ENCODE data around the gene RASA3. TPM values are rescaled to one million over a fixed set of nuclear protein-coding genes. Genes with fewer than 3 reads are reported as not detected.

RASA3 gene
- polyA plus RNA-seq, 1 donor from 2014 or later, result 8.5 TPM

DNA sequence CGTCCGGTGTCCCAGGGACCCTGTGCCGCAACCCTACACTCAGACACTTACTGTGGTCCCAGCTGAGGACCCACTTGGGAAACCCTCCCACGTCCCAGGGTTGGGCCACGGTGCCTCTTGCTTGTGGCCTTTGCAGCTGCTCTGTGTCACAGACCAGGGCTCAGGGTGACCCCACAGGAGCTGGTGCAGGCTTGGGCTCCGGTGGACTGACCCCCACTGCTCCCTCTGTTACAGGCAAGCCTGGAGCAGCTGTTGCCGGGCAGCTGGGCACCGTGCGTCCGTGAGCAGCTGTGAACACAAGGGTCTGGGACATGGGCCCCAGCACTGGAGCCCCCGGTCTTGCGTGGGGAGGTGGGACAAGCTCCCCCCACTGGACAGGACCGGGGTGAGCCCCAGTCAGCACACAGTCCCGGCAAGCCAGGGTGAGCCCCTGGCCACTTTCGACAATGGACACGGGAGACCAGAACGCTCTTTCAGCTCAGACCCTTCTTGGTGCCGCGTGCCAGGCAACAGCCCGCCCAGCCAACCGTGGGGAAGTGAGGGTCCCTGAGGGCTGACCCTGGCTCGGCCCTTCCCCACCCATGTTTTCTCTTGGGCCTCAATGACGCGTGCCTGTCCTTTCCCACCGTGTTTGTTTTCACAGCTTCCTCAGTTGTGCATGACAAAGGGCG lies 92.8 kb downstream of the RASA3 start:
- Histone ChIP-seq H3K4me2 (ENCODE audit: low read length) (no peak overlapping the region), H3F3A (ENCODE audit: insufficient read depth, low read length, poor library complexity, severe bottlenecking) (no peaks in the 10 kb centered on the region), H3K27ac (ENCODE audit: low read length) (no peak overlapping the region), H3K79me2 (replicated peaks; ENCODE audit: insufficient read depth, low read length) (no peaks in the 10 kb centered on the region), H3K9me2 (ENCODE audit: insufficient read depth, low read length) (no peaks in the 10 kb centered on the region), H3K27me3 (ENCODE audit: insufficient read depth, low read depth, low read length) (no peaks in the 10 kb centered on the region), H2AFZ (ENCODE audit: low read depth, low read length) (no peak overlapping the region), H3K9ac (ENCODE audit: low read length) (no peak overlapping the region), H3K36me3 (ENCODE audit: insufficient read depth, low read length) (no peaks in the 10 kb centered on the region), H3K4me3 (ENCODE audit: low read length) (no peak overlapping the region), H3K9me3 (ENCODE audit: low read length) (peaks cover 8% of the 10 kb centered on the region), H4K20me1 (ENCODE audit: insufficient read depth) (no peaks in the 10 kb centered on the region)
- no peak for TF ChIP-seq RAD21 (conservative IDR thresholded peaks at IDR 0.05)
- TF ChIP-seq EZH2 (IDR thresholded peaks at IDR 0.05; ENCODE audit: borderline replicate concordance, insufficient read depth, low read length, poor library complexity, severe bottlenecking), result no peak
- TF ChIP-seq EP300 (conservative IDR thresholded peaks at IDR 0.05; ENCODE audit: poor library complexity, severe bottlenecking), result no peak
- no peak for TF ChIP-seq SMC3 (conservative IDR thresholded peaks at IDR 0.05; ENCODE audit: poor library complexity)
- TF ChIP-seq POLR2AphosphoS5 (IDR thresholded peaks at IDR 0.05), result no peak
- no peak for TF ChIP-seq CTCF (IDR thresholded peaks at IDR 0.05; ENCODE audit: poor library complexity, severe bottlenecking)
- no peak for TF ChIP-seq MXI1 (conservative IDR thresholded peaks at IDR 0.05; ENCODE audit: poor library complexity, severe bottlenecking)
- no peak for TF ChIP-seq TAF1 (IDR thresholded peaks at IDR 0.05; ENCODE audit: low read depth)
- TF ChIP-seq, protein P1, sequence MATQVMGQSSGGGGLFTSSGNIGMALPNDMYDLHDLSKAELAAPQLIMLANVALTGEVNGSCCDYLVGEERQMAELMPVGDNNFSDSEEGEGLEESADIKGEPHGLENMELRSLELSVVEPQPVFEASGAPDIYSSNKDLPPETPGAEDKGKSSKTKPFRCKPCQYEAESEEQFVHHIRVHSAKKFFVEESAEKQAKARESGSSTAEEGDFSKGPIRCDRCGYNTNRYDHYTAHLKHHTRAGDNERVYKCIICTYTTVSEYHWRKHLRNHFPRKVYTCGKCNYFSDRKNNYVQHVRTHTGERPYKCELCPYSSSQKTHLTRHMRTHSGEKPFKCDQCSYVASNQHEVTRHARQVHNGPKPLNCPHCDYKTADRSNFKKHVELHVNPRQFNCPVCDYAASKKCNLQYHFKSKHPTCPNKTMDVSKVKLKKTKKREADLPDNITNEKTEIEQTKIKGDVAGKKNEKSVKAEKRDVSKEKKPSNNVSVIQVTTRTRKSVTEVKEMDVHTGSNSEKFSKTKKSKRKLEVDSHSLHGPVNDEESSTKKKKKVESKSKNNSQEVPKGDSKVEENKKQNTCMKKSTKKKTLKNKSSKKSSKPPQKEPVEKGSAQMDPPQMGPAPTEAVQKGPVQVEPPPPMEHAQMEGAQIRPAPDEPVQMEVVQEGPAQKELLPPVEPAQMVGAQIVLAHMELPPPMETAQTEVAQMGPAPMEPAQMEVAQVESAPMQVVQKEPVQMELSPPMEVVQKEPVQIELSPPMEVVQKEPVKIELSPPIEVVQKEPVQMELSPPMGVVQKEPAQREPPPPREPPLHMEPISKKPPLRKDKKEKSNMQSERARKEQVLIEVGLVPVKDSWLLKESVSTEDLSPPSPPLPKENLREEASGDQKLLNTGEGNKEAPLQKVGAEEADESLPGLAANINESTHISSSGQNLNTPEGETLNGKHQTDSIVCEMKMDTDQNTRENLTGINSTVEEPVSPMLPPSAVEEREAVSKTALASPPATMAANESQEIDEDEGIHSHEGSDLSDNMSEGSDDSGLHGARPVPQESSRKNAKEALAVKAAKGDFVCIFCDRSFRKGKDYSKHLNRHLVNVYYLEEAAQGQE (IDR thresholded peaks at IDR 0.05; ENCODE audit: borderline replicate concordance), result no peak

DNA sequence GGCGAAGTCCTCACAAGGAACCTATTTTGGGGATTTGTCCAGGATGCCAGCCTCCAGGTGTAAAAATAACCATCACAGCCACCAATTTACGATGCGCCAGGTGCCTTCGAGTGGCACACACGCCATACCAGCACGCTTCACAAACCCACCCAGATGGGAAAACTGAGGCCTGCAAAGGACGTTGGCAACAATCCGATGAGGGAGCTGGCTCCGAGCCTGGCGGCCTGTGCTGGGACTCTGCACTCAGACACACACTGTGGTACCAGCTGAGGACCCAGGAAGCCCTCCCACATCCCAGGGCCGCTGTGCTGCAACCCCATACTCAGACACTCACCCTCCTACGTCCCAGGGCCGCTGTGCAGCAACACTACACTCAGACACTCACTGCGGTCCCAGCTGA lies 93.5 kb downstream of the RASA3 start:
- Histone ChIP-seq H3K27me3 (ENCODE audit: insufficient read depth, low read depth, low read length) (no peaks in the 10 kb centered on the region), H3K4me2 (ENCODE audit: low read length) (no peak overlapping the region), H3K79me2 (replicated peaks; ENCODE audit: insufficient read depth, low read length) (no peaks in the 10 kb centered on the region), H3K36me3 (ENCODE audit: insufficient read depth, low read length) (no peaks in the 10 kb centered on the region), H3K4me3 (ENCODE audit: low read length) (no peak overlapping the region), H3K9me3 (ENCODE audit: low read length) (peaks cover 8% of the 10 kb centered on the region), H4K20me1 (ENCODE audit: insufficient read depth) (no peaks in the 10 kb centered on the region), H2AFZ (ENCODE audit: low read depth, low read length) (no peak overlapping the region), H3K27ac (ENCODE audit: low read length) (no peak overlapping the region), H3K9me2 (ENCODE audit: insufficient read depth, low read length) (no peaks in the 10 kb centered on the region), H3F3A (ENCODE audit: insufficient read depth, low read length, poor library complexity, severe bottlenecking) (no peaks in the 10 kb centered on the region), H3K9ac (ENCODE audit: low read length) (no peak overlapping the region)
- TF ChIP-seq TAF1 (IDR thresholded peaks at IDR 0.05; ENCODE audit: low read depth) (no peak), RAD21 (conservative IDR thresholded peaks at IDR 0.05) (no peak)
